DOHH2 (cell line): ENCODE data around the gene GAPVD1.

Experiments
- H3F3A ChIP-seq: fragments of 200-600 bp; sonication (generic), shearing (Covaris generic); 2 replicates; pipeline ENCODE4 v1.6.0; 2016; ENCODE audit warnings: antibody characterized with exemption, mild to moderate bottlenecking; ENCODE audit not compliant: control insufficient read depth, insufficient read depth
- H3K27ac ChIP-seq: fragments of 200-600 bp; sonication (generic); 2 replicates; pipeline ENCODE4 v1.5.1; 2014; ENCODE audit warnings: low read depth, mild to moderate bottlenecking, low read length, moderate library complexity
- H3K27me3 ChIP-seq: fragments of 200-600 bp; sonication (generic); 2 replicates; pipeline ENCODE4 v1.6.1; 2014; ENCODE audit warnings: mild to moderate bottlenecking, low read length, mixed read lengths; ENCODE audit not compliant: control insufficient read depth
- H3K36me3 ChIP-seq: fragments of 200-600 bp; sonication (generic); 2 replicates; pipeline ENCODE4 v1.6.1; 2014; ENCODE audit warnings: mild to moderate bottlenecking, low read length, moderate library complexity, mixed read lengths; ENCODE audit not compliant: control insufficient read depth
- H3K4me1 ChIP-seq: fragments of 200-600 bp; sonication (generic); 2 replicates; pipeline ENCODE4 v1.6.1; 2014; ENCODE audit warnings: mild to moderate bottlenecking, low read length, mixed read lengths; ENCODE audit not compliant: control insufficient read depth
- H3K4me2 ChIP-seq: fragments of 200-600 bp; sonication (generic); 2 replicates; pipeline ENCODE4 v1.6.0; 2014; ENCODE audit warnings: mild to moderate bottlenecking, low read length, moderate library complexity
- H3K4me3 ChIP-seq: fragments of 200-600 bp; sonication (generic); 2 replicates; pipeline ENCODE4 v1.5.1; 2014; ENCODE audit warnings: mild to moderate bottlenecking, low read length, mixed read lengths
- H3K79me2 ChIP-seq: fragments of 200-600 bp; sonication (generic); 2 replicates; pipeline ENCODE4 v1.6.1; 2014; ENCODE audit warnings: mild to moderate bottlenecking, low read length, mixed read lengths; ENCODE audit not compliant: control insufficient read depth
- H3K9me2 ChIP-seq: fragments of 200-600 bp; sonication (generic); replicated peaks from 2 replicates; pipeline ENCODE4 v1.6.1; 2014; ENCODE audit warnings: mild to moderate bottlenecking, low read length, mixed read lengths; ENCODE audit not compliant: control insufficient read depth
- H3K9me3 ChIP-seq: fragments of 200-600 bp; sonication (generic); 2 replicates; pipeline ENCODE4 v1.6.1; 2014; ENCODE audit warnings: antibody characterized with exemption, low read length, mixed read lengths; ENCODE audit not compliant: control insufficient read depth, insufficient read depth
- H4K20me1 ChIP-seq: fragments of 200-600 bp; sonication (generic); 2 replicates; pipeline ENCODE4 v1.6.0; 2014; ENCODE audit warnings: low read depth, mild to moderate bottlenecking, antibody characterized with exemption, low read length, moderate library complexity; ENCODE audit not compliant: control insufficient read depth, insufficient read depth
- EZH2phosphoT487 ChIP-seq: fragments of 200-600 bp; sonication (generic); IDR thresholded peaks from 2 replicates; pipeline ENCODE4 v1.6.1; 2017; ENCODE audit warnings: borderline replicate concordance, mild to moderate bottlenecking, antibody characterized with exemption, low read length, moderate library complexity, mixed read lengths
- TF ChIP-seq, protein P1 (sequence below): fragments of 200-600 bp; sonication (generic); IDR thresholded peaks from one replicate; pipeline ENCODE4 v1.5.1; 2014; ENCODE audit warnings: antibody characterized with exemption, mild to moderate bottlenecking, low read depth, low read length; ENCODE audit not compliant: poor library complexity, severe bottlenecking

The GAPVD1 gene

DNA sequence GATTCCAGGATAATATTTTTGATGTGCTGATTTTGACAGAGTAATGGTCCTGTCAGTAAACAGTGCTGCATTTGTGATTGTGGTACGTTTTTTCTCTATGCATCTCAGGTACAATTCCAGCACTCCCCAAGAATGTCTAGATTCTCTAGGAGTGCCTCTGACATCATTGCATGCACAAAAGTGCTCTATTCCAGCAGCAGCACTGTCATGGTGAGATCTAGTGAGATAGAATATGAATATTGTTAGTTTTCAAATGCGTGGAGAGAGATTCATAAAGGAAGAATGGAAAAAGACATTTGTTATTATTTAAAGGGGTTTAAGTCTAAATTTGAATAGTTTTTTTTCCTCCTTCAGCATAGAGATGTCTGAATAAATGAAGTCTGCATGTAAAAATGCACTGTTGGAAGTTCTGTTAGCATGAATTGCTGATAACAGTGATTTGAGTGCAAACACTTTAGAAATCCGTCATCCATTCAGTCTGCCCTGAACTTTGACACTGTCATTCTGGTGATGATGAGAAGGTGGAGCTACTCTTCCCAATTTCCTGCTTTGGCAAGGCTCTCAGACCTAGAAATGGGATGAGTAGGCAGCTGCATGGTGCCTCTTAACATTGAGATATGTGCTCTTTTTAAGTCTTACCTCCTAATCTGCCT lies 84.6 kb downstream of the GAPVD1 start:
- no peak overlapping the region for H3K4me3 ChIP-seq
- H3K79me2 ChIP-seq: no peaks in the 10 kb centered on the region
- no peaks in the 10 kb centered on the region for H3K4me1 ChIP-seq
- H3K36me3 ChIP-seq: peaks cover 60% of the 10 kb centered on the region
- no peaks in the 10 kb centered on the region for H3K27me3 ChIP-seq
- H4K20me1 ChIP-seq: no peaks in the 10 kb centered on the region
- TF ChIP-seq, protein P1, sequence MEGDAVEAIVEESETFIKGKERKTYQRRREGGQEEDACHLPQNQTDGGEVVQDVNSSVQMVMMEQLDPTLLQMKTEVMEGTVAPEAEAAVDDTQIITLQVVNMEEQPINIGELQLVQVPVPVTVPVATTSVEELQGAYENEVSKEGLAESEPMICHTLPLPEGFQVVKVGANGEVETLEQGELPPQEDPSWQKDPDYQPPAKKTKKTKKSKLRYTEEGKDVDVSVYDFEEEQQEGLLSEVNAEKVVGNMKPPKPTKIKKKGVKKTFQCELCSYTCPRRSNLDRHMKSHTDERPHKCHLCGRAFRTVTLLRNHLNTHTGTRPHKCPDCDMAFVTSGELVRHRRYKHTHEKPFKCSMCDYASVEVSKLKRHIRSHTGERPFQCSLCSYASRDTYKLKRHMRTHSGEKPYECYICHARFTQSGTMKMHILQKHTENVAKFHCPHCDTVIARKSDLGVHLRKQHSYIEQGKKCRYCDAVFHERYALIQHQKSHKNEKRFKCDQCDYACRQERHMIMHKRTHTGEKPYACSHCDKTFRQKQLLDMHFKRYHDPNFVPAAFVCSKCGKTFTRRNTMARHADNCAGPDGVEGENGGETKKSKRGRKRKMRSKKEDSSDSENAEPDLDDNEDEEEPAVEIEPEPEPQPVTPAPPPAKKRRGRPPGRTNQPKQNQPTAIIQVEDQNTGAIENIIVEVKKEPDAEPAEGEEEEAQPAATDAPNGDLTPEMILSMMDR: no peak
- no peak for TF ChIP-seq EZH2phosphoT487
- H3K27ac ChIP-seq: no peak overlapping the region
- no peaks in the 10 kb centered on the region for H3K9me2 ChIP-seq
- no peaks in the 10 kb centered on the region for H3K9me3 ChIP-seq
- H3K4me2 ChIP-seq: no peak overlapping the region
- no peaks in the 10 kb centered on the region for H3F3A ChIP-seq

DNA sequence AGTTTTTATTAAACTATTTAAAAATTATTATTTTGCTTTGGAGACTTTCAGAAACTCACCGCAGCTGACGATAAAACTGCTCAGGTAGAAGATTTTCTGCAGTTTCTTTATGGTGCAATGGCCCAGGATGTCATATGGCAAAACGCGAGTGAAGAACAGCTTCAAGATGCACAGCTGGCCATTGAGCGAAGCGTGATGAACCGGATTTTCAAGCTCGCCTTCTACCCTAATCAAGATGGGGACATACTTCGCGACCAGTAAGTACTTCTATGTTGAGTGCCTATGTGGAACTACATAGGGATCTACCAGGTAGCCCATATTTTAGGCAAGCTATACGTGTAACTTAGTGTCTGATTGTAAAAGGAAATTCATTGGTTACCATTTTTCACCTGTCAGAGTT lies 94.0 kb downstream of the GAPVD1 start:
- Histone ChIP-seq H3K36me3 (peaks cover 74% of the 10 kb centered on the region), H4K20me1 (no peaks in the 10 kb centered on the region), H3K79me2 (no peaks in the 10 kb centered on the region), H3F3A (no peaks in the 10 kb centered on the region), H3K4me1 (no peaks in the 10 kb centered on the region), H3K4me3 (no peak overlapping the region), H3K27me3 (no peaks in the 10 kb centered on the region), H3K27ac (no peak overlapping the region), H3K9me3 (no peaks in the 10 kb centered on the region), H3K4me2 (no peak overlapping the region), H3K9me2 (no peaks in the 10 kb centered on the region)
- TF ChIP-seq, protein P1: no peak
- TF ChIP-seq EZH2phosphoT487: no peak

DNA sequence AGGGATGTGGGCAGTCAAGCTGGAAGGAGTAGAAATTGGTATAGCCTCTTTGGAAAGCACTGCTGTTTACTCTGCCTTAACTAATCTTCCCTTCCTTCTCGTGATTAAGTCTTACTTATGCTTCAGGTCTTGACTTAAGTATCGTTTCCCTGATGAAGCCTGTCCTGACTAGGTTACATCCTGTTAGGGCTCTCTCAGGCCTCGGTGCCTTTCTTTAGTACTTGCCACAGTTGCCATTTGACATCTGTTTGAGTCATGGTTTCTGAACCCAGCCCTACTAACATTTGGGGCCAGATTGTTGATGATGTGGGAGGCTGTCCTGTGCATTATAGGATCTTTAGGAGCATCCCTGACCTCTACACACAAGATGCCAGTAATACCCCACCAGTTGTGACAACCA lies 94.4 kb downstream of the GAPVD1 start:
- H3K4me1 ChIP-seq: no peaks in the 10 kb centered on the region
- no peak for TF ChIP-seq EZH2phosphoT487
- TF ChIP-seq, protein P1: no peak
- no peak overlapping the region for H3K4me3 ChIP-seq
- no peaks in the 10 kb centered on the region for H3K27me3 ChIP-seq
- H3K79me2 ChIP-seq: no peaks in the 10 kb centered on the region
- H3K9me3 ChIP-seq: no peaks in the 10 kb centered on the region
- H3F3A ChIP-seq: no peaks in the 10 kb centered on the region
- H3K9me2 ChIP-seq: no peaks in the 10 kb centered on the region
- peaks cover 74% of the 10 kb centered on the region for H3K36me3 ChIP-seq
- no peaks in the 10 kb centered on the region for H4K20me1 ChIP-seq
- H3K27ac ChIP-seq: no peak overlapping the region
- no peak overlapping the region for H3K4me2 ChIP-seq
